GM12878 (cell line): Measurements from ENCODE around the gene DNAJB4. TPM values are rescaled to one million over a fixed set of nuclear protein-coding genes. Genes with fewer than 3 reads are reported as not detected.

Experiments used
- BHLHE40 ChIP-seq, 2 experiments: fragments of 450-650 bp in 1 of 2; IDR thresholded peaks; 2 replicates each; pipeline ENCODE4 v1.6.1; 2011 to 2017; ENCODE audit warnings: low read depth in 2 of 2, borderline replicate concordance in 1 of 2, improper control_type of control experiment in 1 of 2, low read length in 1 of 2, mild to moderate bottlenecking in 1 of 2
- CBX5 ChIP-seq: sonication (generic); IDR thresholded peaks from 2 replicates; pipeline ENCODE4 v1.6.1; 2016; ENCODE audit warnings: low read depth, moderate library complexity, mild to moderate bottlenecking, inconsistent platforms
- MXI1 ChIP-seq: fragments of 150-350 bp; IDR thresholded peaks from 2 replicates; pipeline ENCODE4 v1.6.1; 2011; ENCODE audit warnings: low read depth, mild to moderate bottlenecking, inconsistent platforms, low read length, improper control_type of control experiment
- NR2C2 ChIP-seq: IDR thresholded peaks from 2 replicates; pipeline ENCODE4 v1.6.1; 2011; ENCODE audit warnings: borderline replicate concordance, low read depth; ENCODE audit not compliant: control insufficient read depth, insufficient read length
- PAX5 ChIP-seq: IDR thresholded peaks from 2 replicates; pipeline ENCODE4 v1.6.1; 2011; ENCODE audit warnings: low read depth, low read length, borderline replicate concordance
- POLR2AphosphoS2 ChIP-seq: IDR thresholded peaks from 2 replicates; pipeline ENCODE4 v1.6.1; 2011; ENCODE audit warnings: low read depth, mild to moderate bottlenecking, low read length, improper control_type of control experiment, moderate library complexity
- SRF ChIP-seq, 2 experiments: IDR thresholded peaks; 2 replicates each; pipeline ENCODE4 v1.6.1; 2011; ENCODE audit warnings: low read depth in 2 of 2, low read length in 2 of 2, mild to moderate bottlenecking in 1 of 2, moderate library complexity in 1 of 2
- ZNF217 ChIP-seq: fragments of 450-650 bp; IDR thresholded peaks from 2 replicates; pipeline ENCODE4 v1.6.1; 2017; ENCODE audit warnings: antibody characterized with exemption, mild to moderate bottlenecking
- ZSCAN29 ChIP-seq: fragments of 450-650 bp; IDR thresholded peaks from 2 replicates; pipeline ENCODE4 v1.6.1; 2017; ENCODE audit warnings: mild to moderate bottlenecking, moderate library complexity
- polyA plus RNA-seq, 11 experiments: library from polyadenylated mRNA; depleted of rRNA in 4 of 11; unstranded in 6 of 11; stranded (reverse) in 5 of 11; fragments of >200 nt; fragmentation: Nextera tagmentation in 4 of 11; fragmentation: Illumina TruSeq in 1 of 11; extraction: Ambion mirVana in 4 of 11; extraction: Trizol in 1 of 11; gene quantifications; 1 replicate in 1 of 11; 2 replicates in 10 of 11; pipeline versions ENCODE4 v1.2.1 to v1.2.3, GENCODE V29; 2011 to 2016; ENCODE audit warnings: inconsistent platforms in 2 of 11, missing spikeins in 2 of 11, low read depth in 1 of 11
- total RNA-seq, 4 experiments: library from RNA; depleted of rRNA in 3 of 4; stranded (reverse); fragments of >200 nt in 3 of 4; fragmentation: Illumina TruSeq in 1 of 4; extraction: Trizol in 1 of 4; gene quantifications; 2 replicates each; pipeline versions ENCODE4 v1.2.1 to v1.2.3, GENCODE V29; 2013 to 2021
- TF ChIP-seq, protein P1 (sequence below): fragments of 450-650 bp; IDR thresholded peaks from 2 replicates; pipeline ENCODE4 v1.6.1; 2018; ENCODE audit warnings: borderline replicate concordance, mild to moderate bottlenecking; ENCODE audit not compliant: partially characterized antibody
- TF ChIP-seq, protein P2 (sequence below): fragments of 450-650 bp; IDR thresholded peaks from 2 replicates; pipeline ENCODE4 v1.6.1; 2016; ENCODE audit warnings: mild to moderate bottlenecking
- TF ChIP-seq, protein P3 (sequence below): fragments of 450-650 bp; formaldehyde crosslinking; IDR thresholded peaks from 2 replicates; pipeline ENCODE4 v1.4.0; 2020; ENCODE audit warnings: mild to moderate bottlenecking, moderate library complexity
- TF ChIP-seq, protein P4 (sequence below): IDR thresholded peaks from 2 replicates; pipeline ENCODE4 v1.6.1; 2012; ENCODE audit warnings: low read length, inconsistent platforms
- TF ChIP-seq, protein P5 (sequence below): fragments of 450-650 bp; IDR thresholded peaks from 2 replicates; pipeline ENCODE4 v1.6.1; 2017; ENCODE audit warnings: mild to moderate bottlenecking, moderate library complexity

DNAJB4 gene
- total and polyA plus RNA-seq, 10 of the 15 experiments (the other 5 are each of a cell fraction or from before 2014, with no cell fraction given) = 3.8 to 10.5 (median 6.6) TPM

DNA sequence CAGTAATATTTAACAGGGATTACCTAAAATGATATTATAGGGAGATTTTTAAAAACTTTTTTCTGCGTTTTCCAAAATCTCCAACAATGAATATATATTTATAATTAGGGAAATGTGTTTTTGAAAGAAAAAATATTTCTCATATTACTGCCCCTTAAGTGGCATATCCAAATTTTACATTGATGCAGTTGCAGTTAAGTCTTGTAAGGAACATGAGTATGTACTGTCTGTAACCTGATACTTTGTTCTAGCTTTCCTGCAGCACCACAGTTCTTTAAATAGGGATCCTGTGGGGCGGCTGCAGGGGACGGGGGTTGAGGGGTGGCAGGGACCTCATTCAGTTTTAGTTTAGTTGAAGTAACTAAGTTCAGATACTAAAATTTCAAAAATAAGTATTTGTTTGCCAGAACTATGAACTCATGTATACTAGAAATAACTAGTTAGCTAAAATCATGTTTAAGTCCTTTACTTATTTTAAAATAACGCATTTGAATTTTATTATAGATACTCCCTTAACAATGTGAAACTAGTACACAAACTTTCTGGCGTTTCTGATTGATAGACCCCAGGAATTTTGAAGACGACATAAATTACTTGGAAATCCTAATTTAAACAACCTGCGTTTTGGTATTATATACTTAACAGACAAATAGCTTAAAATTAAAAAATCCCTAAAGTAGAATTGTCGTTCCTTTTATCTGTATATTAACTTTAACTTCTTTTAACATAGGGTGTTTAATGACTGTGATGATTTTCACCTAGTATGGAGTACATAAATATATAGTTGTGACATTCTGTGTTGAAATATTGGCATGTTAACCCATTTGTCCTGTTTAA, 639 bp upstream of the DNAJB4 start (continued):
- TF ChIP-seq, protein P1, sequence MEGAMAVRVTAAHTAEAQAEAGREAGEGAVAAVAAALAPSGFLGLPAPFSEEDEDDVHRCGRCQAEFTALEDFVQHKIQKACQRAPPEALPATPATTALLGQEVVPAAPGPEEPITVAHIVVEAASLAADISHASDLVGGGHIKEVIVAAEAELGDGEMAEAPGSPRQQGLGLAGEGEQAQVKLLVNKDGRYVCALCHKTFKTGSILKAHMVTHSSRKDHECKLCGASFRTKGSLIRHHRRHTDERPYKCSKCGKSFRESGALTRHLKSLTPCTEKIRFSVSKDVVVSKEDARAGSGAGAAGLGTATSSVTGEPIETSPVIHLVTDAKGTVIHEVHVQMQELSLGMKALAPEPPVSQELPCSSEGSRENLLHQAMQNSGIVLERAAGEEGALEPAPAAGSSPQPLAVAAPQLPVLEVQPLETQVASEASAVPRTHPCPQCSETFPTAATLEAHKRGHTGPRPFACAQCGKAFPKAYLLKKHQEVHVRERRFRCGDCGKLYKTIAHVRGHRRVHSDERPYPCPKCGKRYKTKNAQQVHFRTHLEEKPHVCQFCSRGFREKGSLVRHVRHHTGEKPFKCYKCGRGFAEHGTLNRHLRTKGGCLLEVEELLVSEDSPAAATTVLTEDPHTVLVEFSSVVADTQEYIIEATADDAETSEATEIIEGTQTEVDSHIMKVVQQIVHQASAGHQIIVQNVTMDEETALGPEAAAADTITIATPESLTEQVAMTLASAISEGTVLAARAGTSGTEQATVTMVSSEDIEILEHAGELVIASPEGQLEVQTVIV = no peak
- TF ChIP-seq MXI1 = peak; percentile 93; the same call in 1 of the 2 replicates
- no peak for TF ChIP-seq ZNF217
- TF ChIP-seq PAX5 = no peak
- TF ChIP-seq, protein P2, sequence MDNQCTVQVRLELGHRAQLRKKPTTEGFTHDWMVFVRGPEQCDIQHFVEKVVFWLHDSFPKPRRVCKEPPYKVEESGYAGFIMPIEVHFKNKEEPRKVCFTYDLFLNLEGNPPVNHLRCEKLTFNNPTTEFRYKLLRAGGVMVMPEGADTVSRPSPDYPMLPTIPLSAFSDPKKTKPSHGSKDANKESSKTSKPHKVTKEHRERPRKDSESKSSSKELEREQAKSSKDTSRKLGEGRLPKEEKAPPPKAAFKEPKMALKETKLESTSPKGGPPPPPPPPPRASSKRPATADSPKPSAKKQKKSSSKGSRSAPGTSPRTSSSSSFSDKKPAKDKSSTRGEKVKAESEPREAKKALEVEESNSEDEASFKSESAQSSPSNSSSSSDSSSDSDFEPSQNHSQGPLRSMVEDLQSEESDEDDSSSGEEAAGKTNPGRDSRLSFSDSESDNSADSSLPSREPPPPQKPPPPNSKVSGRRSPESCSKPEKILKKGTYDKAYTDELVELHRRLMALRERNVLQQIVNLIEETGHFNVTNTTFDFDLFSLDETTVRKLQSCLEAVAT = peak; percentile 79
- TF ChIP-seq, protein P3, sequence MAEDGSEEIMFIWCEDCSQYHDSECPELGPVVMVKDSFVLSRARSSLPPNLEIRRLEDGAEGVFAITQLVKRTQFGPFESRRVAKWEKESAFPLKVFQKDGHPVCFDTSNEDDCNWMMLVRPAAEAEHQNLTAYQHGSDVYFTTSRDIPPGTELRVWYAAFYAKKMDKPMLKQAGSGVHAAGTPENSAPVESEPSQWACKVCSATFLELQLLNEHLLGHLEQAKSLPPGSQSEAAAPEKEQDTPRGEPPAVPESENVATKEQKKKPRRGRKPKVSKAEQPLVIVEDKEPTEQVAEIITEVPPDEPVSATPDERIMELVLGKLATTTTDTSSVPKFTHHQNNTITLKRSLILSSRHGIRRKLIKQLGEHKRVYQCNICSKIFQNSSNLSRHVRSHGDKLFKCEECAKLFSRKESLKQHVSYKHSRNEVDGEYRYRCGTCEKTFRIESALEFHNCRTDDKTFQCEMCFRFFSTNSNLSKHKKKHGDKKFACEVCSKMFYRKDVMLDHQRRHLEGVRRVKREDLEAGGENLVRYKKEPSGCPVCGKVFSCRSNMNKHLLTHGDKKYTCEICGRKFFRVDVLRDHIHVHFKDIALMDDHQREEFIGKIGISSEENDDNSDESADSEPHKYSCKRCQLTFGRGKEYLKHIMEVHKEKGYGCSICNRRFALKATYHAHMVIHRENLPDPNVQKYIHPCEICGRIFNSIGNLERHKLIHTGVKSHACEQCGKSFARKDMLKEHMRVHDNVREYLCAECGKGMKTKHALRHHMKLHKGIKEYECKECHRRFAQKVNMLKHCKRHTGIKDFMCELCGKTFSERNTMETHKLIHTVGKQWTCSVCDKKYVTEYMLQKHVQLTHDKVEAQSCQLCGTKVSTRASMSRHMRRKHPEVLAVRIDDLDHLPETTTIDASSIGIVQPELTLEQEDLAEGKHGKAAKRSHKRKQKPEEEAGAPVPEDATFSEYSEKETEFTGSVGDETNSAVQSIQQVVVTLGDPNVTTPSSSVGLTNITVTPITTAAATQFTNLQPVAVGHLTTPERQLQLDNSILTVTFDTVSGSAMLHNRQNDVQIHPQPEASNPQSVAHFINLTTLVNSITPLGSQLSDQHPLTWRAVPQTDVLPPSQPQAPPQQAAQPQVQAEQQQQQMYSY (CRISPR knock-in tag) = peak; percentile 100
- TF ChIP-seq BHLHE40 (IDR thresholded peaks at IDR 0.05; ENCODE audit: borderline replicate concordance in 1 of 2, low read depth in 2 of 2, low read length in 1 of 2) = peak in 1 of 2 experiments; percentile 67; a peak in 1 of 4 replicates
- peak; percentile 72 for TF ChIP-seq CBX5
- TF ChIP-seq, protein P4, sequence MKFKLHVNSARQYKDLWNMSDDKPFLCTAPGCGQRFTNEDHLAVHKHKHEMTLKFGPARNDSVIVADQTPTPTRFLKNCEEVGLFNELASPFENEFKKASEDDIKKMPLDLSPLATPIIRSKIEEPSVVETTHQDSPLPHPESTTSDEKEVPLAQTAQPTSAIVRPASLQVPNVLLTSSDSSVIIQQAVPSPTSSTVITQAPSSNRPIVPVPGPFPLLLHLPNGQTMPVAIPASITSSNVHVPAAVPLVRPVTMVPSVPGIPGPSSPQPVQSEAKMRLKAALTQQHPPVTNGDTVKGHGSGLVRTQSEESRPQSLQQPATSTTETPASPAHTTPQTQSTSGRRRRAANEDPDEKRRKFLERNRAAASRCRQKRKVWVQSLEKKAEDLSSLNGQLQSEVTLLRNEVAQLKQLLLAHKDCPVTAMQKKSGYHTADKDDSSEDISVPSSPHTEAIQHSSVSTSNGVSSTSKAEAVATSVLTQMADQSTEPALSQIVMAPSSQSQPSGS = peak; percentile 100
- TF ChIP-seq SRF (IDR thresholded peaks at IDR 0.05; ENCODE audit: low read depth in 2 of 2, low read length in 2 of 2) = no peak
- TF ChIP-seq NR2C2 = no peak
- peak; percentile 99 for TF ChIP-seq POLR2AphosphoS2
- TF ChIP-seq, protein P5, sequence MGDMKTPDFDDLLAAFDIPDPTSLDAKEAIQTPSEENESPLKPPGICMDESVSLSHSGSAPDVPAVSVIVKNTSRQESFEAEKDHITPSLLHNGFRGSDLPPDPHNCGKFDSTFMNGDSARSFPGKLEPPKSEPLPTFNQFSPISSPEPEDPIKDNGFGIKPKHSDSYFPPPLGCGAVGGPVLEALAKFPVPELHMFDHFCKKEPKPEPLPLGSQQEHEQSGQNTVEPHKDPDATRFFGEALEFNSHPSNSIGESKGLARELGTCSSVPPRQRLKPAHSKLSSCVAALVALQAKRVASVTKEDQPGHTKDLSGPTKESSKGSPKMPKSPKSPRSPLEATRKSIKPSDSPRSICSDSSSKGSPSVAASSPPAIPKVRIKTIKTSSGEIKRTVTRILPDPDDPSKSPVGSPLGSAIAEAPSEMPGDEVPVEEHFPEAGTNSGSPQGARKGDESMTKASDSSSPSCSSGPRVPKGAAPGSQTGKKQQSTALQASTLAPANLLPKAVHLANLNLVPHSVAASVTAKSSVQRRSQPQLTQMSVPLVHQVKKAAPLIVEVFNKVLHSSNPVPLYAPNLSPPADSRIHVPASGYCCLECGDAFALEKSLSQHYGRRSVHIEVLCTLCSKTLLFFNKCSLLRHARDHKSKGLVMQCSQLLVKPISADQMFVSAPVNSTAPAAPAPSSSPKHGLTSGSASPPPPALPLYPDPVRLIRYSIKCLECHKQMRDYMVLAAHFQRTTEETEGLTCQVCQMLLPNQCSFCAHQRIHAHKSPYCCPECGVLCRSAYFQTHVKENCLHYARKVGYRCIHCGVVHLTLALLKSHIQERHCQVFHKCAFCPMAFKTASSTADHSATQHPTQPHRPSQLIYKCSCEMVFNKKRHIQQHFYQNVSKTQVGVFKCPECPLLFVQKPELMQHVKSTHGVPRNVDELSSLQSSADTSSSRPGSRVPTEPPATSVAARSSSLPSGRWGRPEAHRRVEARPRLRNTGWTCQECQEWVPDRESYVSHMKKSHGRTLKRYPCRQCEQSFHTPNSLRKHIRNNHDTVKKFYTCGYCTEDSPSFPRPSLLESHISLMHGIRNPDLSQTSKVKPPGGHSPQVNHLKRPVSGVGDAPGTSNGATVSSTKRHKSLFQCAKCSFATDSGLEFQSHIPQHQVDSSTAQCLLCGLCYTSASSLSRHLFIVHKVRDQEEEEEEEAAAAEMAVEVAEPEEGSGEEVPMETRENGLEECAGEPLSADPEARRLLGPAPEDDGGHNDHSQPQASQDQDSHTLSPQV = peak; percentile 84; the same call in 1 of the 2 replicates
- no peak for TF ChIP-seq ZSCAN29
